HG03354 (cell line): Measurements from ENCODE around the gene CREBRF.
A peak's percentile ranks its signal among the peaks of the same experiment; 100 is the strongest.
"Not testable (repeated sequence)": the region's sequence is repeated elsewhere in the genome, so short reads cannot be mapped to it uniquely, and the experiment has no call there.

Experiments
- ATAC-seq: cut with Tn5 transposase; IDR thresholded peaks from one replicate; pipeline ENCODE4 v1.9.1; 2021; ENCODE audit warnings: mild to moderate bottlenecking; ENCODE audit not compliant: unreplicated experiment, poor library complexity, severe bottlenecking

CREBRF gene

DNA sequence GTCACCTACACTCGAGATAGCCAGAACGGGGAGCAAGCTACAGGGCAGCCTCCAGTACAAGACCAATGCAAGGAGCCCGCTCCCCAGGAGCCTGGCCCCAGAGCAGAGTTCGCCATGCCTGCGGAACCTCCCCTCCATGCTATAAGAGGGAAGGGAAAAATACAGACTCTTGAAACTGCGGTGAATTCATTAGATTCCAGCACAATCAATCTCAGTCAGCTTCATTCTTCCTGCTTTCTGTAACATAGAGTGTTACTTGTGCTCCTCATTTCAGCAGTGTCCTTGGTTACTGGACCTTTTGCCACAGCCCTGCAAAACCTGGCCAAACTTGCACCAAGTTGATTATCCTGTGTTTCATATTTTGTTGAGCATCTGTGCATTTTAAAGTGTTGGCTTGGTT is 22.2 kb upstream of the CREBRF start:
- no peak for ATAC-seq

- ATAC-seq: peak; percentile 69
Measured at GRCh38 chr5:173035904-173036707, 20.0 kb upstream of the CREBRF start.

DNA sequence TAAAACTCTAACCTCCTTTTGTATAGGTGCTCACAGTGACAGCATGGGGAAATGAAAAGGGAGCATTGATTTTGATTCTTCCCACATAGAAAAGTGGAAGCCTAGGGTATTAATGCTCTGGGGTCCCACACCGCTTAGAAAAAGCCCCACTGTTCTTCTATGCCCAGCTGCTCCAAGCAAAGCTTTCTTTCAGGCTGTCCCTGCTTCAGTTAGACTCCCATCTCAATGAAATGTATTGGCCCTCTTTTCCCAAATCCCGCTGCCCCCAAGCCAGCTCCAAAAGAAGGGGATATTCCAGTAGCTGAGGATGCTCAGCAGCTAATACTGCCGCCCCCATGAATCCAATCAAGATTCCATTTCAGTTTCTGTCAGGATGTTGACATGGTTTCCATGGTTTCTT is 17.0 kb upstream of the CREBRF start:
- ATAC-seq: no peak

DNA sequence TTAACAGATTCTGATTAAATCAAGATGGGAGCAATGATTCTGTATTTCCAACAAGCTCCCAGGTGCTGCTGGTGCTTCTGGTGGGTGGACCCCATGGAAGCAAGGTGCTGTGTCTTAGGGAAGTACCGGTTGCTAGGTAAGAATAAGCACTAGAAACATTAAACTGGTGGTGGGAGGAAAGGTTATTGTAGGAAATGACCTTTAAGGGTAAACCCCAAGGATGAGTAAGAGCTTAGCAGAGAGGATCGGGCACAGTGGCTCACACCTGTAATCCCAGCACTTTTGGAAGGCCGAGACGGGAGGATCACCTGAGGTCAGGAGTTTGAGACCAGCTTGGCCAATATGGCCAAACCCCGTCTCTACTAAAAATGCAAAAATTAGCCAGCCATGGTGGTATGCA is 16.2 kb upstream of the CREBRF start:
- no peak for ATAC-seq

GRCh38 chr5:173041881-173042762 is 14.0 kb upstream of the CREBRF start:
- no peak for ATAC-seq

DNA sequence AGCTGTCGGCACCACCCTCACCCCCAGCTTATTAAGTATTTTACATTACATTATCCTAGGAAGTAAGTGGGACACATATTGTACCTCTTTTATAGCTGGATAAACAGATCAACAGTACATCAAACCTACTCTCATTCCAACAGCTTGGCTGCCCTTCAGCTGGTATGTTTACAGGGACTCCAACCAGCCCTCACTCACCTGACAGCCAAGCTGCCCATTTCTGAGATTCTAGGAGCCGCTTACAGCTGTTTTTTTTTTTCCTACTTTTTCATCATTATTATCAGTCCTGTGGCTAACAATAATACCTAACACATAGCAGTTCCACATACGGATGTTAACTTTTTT is 13.4 kb upstream of the CREBRF start:
- no peak for ATAC-seq

GRCh38 chr5:173045474-173045873 is 10.7 kb upstream of the CREBRF start:
- ATAC-seq: no peak

- ATAC-seq: not testable (repeated sequence)
Measured at GRCh38 chr5:173047096-173047837, 8.9 kb upstream of the CREBRF start.

DNA sequence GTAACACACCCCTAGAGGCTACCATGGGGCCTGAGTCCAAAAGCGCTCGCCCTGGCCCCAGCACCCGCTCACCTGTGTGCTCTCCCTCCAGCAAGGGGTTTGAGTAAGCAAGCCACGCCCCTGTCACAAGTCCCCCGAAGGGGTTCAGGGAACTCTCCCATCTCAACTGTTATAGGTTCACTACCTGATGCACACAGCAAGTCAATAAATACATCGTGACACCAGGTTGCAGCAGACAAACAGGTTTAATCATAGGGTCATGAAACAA is 8.4 kb upstream of the CREBRF start:
- ATAC-seq: no peak

DNA sequence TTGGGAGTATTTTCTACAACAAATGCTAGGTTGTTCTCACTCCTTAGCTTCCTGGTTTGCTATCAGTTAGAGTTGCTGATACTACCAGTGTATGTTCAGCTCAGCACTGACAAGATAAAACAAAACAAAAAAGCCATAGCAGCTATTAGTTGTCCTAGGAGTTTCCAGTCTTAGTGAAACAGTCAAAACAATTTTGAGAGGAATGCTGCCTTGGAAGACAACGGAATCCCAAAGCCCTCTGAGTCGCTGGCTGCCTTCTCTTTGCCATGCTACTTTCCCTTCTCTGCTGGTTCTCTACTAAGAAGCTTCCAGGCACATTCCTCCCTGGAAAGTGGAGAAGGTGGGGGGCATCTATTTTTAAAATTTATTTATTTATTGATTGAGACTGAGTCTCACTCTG is 5.4 kb upstream of the CREBRF start:
- no peak for ATAC-seq

GRCh38 chr5:173051746-173052145 is 4.4 kb upstream of the CREBRF start:
- no peak for ATAC-seq

- no peak for ATAC-seq
Measured at GRCh38 chr5:173053041-173053440, 3.1 kb upstream of the CREBRF start.

- no peak for ATAC-seq
Measured at GRCh38 chr5:173055042-173055721, 970 bp upstream of the CREBRF start.

DNA sequence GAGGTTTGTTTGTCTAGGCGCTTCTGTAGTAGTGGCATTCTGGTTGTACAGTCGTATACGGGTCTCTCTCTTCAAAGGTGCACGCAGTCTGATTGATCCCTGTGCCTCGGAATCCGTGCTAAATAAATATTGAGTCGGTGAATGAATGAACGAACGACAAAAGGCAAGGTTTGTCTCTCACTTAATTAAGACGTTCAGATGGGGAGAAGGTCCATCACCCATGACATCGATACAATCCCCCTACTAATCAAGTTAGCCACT is 500 bp upstream of the CREBRF start:
- ATAC-seq: no peak

DNA sequence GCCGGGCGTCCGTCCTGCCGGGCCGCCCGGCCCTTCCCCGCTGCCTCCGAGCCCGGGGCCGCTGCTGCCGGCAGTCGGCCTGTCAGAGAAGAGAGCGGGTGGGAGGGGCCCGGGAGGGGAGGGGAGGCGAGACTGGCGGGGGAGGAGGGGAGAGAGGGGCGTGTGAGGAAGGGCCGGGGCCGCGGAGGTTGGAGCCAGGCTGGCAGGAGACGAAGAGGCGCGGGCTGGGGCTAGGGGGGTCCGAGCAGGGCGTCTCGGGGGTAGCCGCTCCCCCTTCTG is 570 bp downstream of the CREBRF start:
- ATAC-seq: peak; percentile 38

- ATAC-seq: peak; percentile 84
Measured at GRCh38 chr5:173057062-173057924, 1.1 kb downstream of the CREBRF start.

DNA sequence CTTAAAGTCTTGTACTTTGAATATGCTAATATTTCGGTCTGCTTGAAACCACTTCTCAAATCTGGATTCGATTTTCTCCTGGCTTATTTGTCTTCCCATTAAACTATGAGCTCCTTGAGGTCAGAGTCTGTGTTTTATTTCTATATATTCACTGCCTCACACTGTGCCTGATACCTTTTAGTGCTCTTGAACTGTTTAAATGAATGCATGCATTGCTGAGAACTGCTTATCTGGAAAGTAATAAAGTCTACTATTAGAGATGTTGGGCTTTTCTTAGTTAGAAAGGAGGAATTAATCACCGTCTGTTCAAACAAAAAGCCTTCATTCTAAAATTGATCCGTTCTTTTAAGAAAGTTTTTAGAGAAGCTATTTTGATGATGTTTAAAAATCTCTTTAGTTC is 6.0 kb downstream of the CREBRF start:
- ATAC-seq: no peak

DNA sequence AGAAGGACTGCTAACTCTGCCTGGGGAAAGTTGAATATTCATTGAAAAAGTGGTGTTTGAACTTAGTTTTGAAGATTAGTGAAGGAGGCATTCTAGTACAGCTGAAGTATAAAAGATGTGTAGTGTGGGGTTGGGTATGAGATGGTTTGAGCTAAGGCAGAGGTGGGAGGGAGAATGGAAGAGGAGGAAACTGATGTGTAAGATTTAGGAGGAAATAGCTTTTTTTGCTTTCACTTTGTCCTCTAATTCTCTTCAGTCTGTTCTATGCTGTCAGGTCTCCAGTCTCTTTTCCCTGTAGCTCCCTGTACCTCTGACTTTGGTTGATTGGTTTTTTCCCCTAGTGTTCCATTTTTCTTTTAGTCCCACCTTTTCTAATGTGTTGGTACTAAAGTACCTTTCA is 9.0 kb downstream of the CREBRF start:
- peak; percentile 69 for ATAC-seq

DNA sequence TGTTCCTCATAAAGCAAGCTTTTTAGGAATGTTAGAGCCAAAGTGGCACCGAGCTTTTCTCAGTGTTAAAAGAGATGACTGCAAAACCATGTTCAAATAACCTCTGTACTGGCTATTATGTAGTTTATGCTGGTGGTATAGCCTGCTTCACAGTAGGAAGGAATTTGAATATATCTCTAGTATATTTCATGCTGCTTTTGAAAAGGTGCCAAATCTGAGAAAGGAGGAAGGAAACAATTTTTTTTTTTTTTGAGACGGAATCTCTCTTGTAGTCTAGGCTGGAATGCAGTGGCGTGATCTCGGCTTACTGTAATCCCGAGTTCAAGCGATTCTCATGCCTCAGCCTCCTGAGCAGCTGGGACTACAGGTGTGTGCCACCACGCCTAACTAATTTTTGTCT is 13.5 kb downstream of the CREBRF start:
- no peak for ATAC-seq
